HCT116 (cell line): ENCODE data around the gene TTC36. TPM values are rescaled to one million over a fixed set of nuclear protein-coding genes. Genes with fewer than 3 reads are reported as not detected.

Experiments
- ATAC-seq: fragments of 200-7000 bp; cut with Tn5 transposase; 2 replicates; pipeline ENCODE4 v1.9.1; 2020; ENCODE audit warnings: mild to moderate bottlenecking, moderate library complexity
- BruUV-seq: library from RNA; stranded (reverse); fragments of 400-500 nt; replicated peaks from 2 replicates; lab custom pipeline; 2021; lab: Mats Ljungman, UMichigan
- CTCF ChIA-PET: fragments of 300-600 bp; sonication (Branson Sonifier 250); formaldehyde crosslinking; loops from one replicate; lab custom pipeline; 2021; ENCODE audit warnings: antibody characterized with exemption; lab: Charles Lee
- POLR2A ChIA-PET: fragments of 300-600, 350-600 bp; sonication (Branson Sonifier 250); formaldehyde crosslinking; loops from one replicate; lab custom pipeline; 2021; ENCODE audit warnings: antibody characterized with exemption; lab: Charles Lee
- RAD21 ChIA-PET, 2 experiments: fragments of 300-600 bp; sonication (Branson Sonifier 250); formaldehyde crosslinking; loops; one replicate each; lab custom pipeline; 2023; ENCODE audit warnings: low total read pairs in 2 of 2; ENCODE audit not compliant: uncharacterized antibody in 2 of 2, unreplicated experiment in 2 of 2, low non-redundant PET in 1 of 2; lab: Charles Lee
- DNase-seq: peaks from one replicate; pipeline ENCODE4 v3.0.0-alpha.2; 2010; ENCODE audit warnings: low read depth, low spot score
- H2AFZ ChIP-seq: fragments of 200-600 bp; shearing (Covaris generic), sonication (generic); 2 replicates; pipeline ENCODE4 v1.6.1; 2017; ENCODE audit warnings: low read depth, mixed run types, mixed read lengths, antibody characterized with exemption, low read length; ENCODE audit not compliant: poor library complexity, severe bottlenecking
- H3K27ac ChIP-seq: 2 replicates; pipeline ENCODE4 v1.5.1; 2012; ENCODE audit warnings: low read depth, low read length
- H3K27me3 ChIP-seq: fragments of 200-600 bp; sonication (generic); 2 replicates; pipeline ENCODE4 v1.6.1; 2016; ENCODE audit warnings: mixed run types, low read length, mixed read lengths; ENCODE audit not compliant: insufficient read depth
- H3K36me3 ChIP-seq, 2 experiments: fragments of 200-500 bp in 1 of 2; fragments of 200-600 bp in 1 of 2; sonication (Bioruptor generic) in 1 of 2; sonication (generic) in 1 of 2; 2 replicates each; pipeline versions ENCODE4 v1.5.1 to v1.6.1; 2014 to 2016; ENCODE audit warnings: low read length in 2 of 2, inconsistent platforms in 1 of 2, mixed read lengths in 1 of 2, mixed run types in 1 of 2; ENCODE audit not compliant: insufficient read depth in 2 of 2, control insufficient read depth in 1 of 2
- H3K4me1 ChIP-seq, 2 experiments: fragments of 200-600 bp in 1 of 2; sonication (generic) in 1 of 2; 2 replicates each; pipeline versions ENCODE4 v1.5.1 to v1.6.1; 2012 to 2017; ENCODE audit warnings: low read length in 2 of 2, inconsistent platforms in 1 of 2, mild to moderate bottlenecking in 1 of 2, mixed read lengths in 1 of 2, mixed run types in 1 of 2, moderate library complexity in 1 of 2; ENCODE audit not compliant: insufficient read depth in 2 of 2, control insufficient read depth in 1 of 2
- H3K4me2 ChIP-seq: fragments of 200-600 bp; sonication (generic); 2 replicates; pipeline ENCODE4 v1.6.1; 2017; ENCODE audit warnings: mixed run types, low read length, mixed read lengths
- H3K4me3 ChIP-seq, 2 experiments: fragments of 200-600 bp in 1 of 2; sonication (generic) in 1 of 2; replicated peaks in 1 of 2; 2 replicates each; pipeline ENCODE4 v1.5.1; 2011 to 2016; ENCODE audit warnings: low read length in 2 of 2, control low read depth in 1 of 2, low read depth in 1 of 2, mild to moderate bottlenecking in 1 of 2, mixed read lengths in 1 of 2, mixed run types in 1 of 2
- H3K79me2 ChIP-seq: fragments of 200-600 bp; sonication (generic); 2 replicates; pipeline ENCODE4 v1.6.1; 2017; ENCODE audit warnings: mild to moderate bottlenecking, mixed run types, low read length, moderate library complexity, mixed read lengths; ENCODE audit not compliant: insufficient read depth
- H3K9ac ChIP-seq: fragments of 200-600 bp; sonication (generic); 2 replicates; pipeline ENCODE4 v1.6.1; 2016; ENCODE audit warnings: low read length, mixed read lengths
- H3K9me2 ChIP-seq: fragments of 200-600 bp; sonication (generic), shearing (Covaris generic); 2 replicates; pipeline ENCODE4 v1.6.1; 2017; ENCODE audit warnings: mixed run types, mild to moderate bottlenecking, moderate library complexity; ENCODE audit not compliant: insufficient read depth
- H3K9me3 ChIP-seq, 2 experiments: fragments of 200-500 bp in 1 of 2; fragments of 200-600 bp in 1 of 2; sonication (Bioruptor generic) in 1 of 2; sonication (generic) in 1 of 2; 2 replicates each; pipeline ENCODE4 v1.6.1; 2014 to 2017; ENCODE audit warnings: low read length in 2 of 2, mixed read lengths in 2 of 2, inconsistent platforms in 1 of 2, low read depth in 1 of 2, mild to moderate bottlenecking in 1 of 2, mixed run types in 1 of 2, moderate library complexity in 1 of 2; ENCODE audit not compliant: control insufficient read depth in 1 of 2, insufficient read depth in 1 of 2
- H4K20me1 ChIP-seq: fragments of 200-600 bp; sonication (generic), shearing (Covaris generic); 2 replicates; pipeline ENCODE4 v1.6.1; 2017; ENCODE audit warnings: mixed run types, mild to moderate bottlenecking, moderate library complexity; ENCODE audit not compliant: insufficient read depth
- CBX3 ChIP-seq: IDR thresholded peaks from 2 replicates; pipeline ENCODE4 v1.6.1; 2012; ENCODE audit warnings: low read depth
- FOSL1 ChIP-seq: IDR thresholded peaks from 2 replicates; pipeline ENCODE4 v1.6.1; 2012; ENCODE audit warnings: low read depth
- JUND ChIP-seq: IDR thresholded peaks from 2 replicates; pipeline ENCODE4 v1.6.1; 2012
- REST ChIP-seq: IDR thresholded peaks from 2 replicates; pipeline ENCODE4 v1.6.1; 2012; ENCODE audit warnings: low read depth
- SP1 ChIP-seq: IDR thresholded peaks from 2 replicates; pipeline ENCODE4 v1.6.1; 2012; ENCODE audit warnings: low read depth
- intact Hi-C: fragments of 100-400 bp; cut with micrococcal nuclease; formaldehyde crosslinking; loops from 2 replicates; pipeline ENCODE4 v1.10.0; 2022
- total RNA-seq: library from RNA; stranded (reverse); gene quantifications from one replicate; pipeline ENCODE4 v1.2.1, GENCODE V29; 2021; ENCODE audit not compliant: unreplicated experiment

Gene TTC36
- total RNA-seq, 1 experiment from 2014 or later, result 0.47 TPM

- BruUV-seq, result no TSS peak
- no peaks in the 10 kb centered on the region for H3K9me2 ChIP-seq
- ChIA-PET CTCF (no interaction called here), POLR2A (no interaction called here), RAD21 (no interaction called here)
- ATAC-seq (peak; percentile 46; the same call in 1 of the 2 replicates), DNase-seq (no peak)
- peak overlapping the region; percentile 48 for H3K27ac ChIP-seq
- peaks cover 17 to 23% of the 10 kb centered on the region in 2 experiments for H3K4me1 ChIP-seq
- H3K4me3 ChIP-seq, result peak overlapping the region in 1 of 2 experiments; percentile 36; a peak in 2 of 4 replicates
- no peak overlapping the region for H2AFZ ChIP-seq
- intact Hi-C loops, result no loop called here
- no peak overlapping the region for H3K9ac ChIP-seq
- H3K9me3 ChIP-seq, result no peaks in the 10 kb centered on the region
- no peaks in the 10 kb centered on the region for H3K27me3 ChIP-seq
- H3K4me2 ChIP-seq, result peak overlapping the region; percentile 53
- TF ChIP-seq CBX3 (peak; percentile 25; the same call in 1 of the 2 replicates), JUND (peak; percentile 70), SP1 (peak; percentile 32; the same call in 1 of the 2 replicates), FOSL1 (peak; percentile 67; the same call in 1 of the 2 replicates), REST (no peak)
- no peaks in the 10 kb centered on the region for H3K79me2 ChIP-seq
- no peaks in the 10 kb centered on the region; a peak in 1 of 4 replicates for H3K36me3 ChIP-seq
- no peaks in the 10 kb centered on the region for H4K20me1 ChIP-seq
Observed at GRCh38 chr11:118537409-118537980, 10.2 kb downstream of the TTC36 start.
